GM12801 (cell line): ENCODE results near the gene GRID2.

Experiments
- TF ChIP-seq, protein P1 (sequence below): IDR thresholded peaks from one replicate; pipeline ENCODE4 v1.5.1; 2011; ENCODE audit warnings: control low read depth; ENCODE audit not compliant: insufficient read length; ENCODE audit errors: extremely low read depth

The GRID2 gene

DNA sequence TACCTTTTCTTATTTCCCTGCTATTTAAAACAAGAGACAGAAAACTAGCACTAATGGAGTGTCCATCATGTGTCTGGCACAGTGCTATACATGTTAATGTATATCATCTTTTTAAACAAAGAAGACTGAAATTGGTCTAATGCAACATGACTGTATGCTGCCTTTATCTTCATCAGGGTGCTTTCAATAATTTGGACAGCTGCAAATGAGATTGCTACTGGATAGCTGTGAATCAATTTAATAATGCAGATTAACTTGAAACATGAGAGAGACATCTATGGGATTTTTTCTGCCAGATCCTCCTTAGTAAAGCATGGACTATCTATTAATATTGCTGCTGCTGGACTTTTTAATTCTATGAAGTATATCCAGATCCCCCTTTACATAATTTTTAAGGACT lies 1269.5 kb downstream of the GRID2 start:
- TF ChIP-seq, protein P1, sequence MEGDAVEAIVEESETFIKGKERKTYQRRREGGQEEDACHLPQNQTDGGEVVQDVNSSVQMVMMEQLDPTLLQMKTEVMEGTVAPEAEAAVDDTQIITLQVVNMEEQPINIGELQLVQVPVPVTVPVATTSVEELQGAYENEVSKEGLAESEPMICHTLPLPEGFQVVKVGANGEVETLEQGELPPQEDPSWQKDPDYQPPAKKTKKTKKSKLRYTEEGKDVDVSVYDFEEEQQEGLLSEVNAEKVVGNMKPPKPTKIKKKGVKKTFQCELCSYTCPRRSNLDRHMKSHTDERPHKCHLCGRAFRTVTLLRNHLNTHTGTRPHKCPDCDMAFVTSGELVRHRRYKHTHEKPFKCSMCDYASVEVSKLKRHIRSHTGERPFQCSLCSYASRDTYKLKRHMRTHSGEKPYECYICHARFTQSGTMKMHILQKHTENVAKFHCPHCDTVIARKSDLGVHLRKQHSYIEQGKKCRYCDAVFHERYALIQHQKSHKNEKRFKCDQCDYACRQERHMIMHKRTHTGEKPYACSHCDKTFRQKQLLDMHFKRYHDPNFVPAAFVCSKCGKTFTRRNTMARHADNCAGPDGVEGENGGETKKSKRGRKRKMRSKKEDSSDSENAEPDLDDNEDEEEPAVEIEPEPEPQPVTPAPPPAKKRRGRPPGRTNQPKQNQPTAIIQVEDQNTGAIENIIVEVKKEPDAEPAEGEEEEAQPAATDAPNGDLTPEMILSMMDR: no peak

DNA sequence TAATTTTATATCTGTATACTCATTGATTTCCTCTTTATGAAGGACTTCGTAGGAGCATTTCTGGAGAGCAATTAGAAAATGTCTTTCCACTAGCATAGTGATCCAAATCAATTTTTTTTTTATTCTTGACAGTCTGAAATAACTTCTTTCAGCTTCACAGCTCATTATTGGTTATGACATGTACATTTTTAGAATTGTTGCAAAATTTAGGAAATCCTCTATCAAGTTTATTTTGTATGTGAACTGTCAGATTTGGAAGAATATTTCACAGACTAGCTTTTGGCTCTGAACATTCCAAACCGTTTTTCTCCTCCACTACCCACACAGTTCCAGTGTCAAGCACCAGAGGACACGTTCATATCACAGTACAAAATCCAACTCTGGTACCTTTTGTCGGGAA lies 1275.2 kb downstream of the GRID2 start:
- TF ChIP-seq, protein P1: no peak

DNA sequence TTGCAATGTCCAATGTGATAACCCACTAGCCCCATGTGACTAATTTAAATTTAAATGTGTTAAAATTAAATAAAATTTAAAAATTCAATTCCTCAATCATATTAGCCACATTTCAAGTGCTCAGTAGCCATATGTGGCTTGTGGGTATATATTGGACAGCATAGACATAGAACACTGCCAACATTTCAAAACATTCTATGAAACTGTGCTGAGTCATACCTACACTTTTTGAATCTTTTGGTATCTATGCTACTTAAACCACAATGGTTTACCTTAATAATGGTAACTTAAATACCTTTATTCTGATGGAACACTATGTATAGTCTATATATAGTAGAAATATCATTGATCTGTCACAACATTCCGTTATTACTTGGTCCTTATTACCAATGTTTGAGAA lies 1301.4 kb downstream of the GRID2 start:
- TF ChIP-seq, protein P1: no peak

DNA sequence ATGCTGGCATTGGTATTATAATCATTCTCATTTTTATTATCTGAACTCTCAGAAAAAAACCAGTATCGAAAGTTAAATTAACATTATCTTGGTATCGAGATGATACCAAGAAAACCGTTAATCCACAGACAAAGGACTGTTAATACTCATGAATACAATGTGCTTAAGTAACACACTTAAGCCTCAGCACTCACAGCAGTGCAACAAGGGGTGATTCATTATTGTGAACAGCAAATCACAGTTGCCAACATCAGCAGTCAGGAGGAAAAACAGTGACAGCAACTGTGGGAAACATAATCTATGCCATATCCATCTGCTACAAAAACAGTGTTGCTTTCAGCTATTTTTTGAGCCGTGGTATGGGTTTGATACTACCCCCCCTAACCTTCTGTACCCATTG lies 1313.8 kb downstream of the GRID2 start:
- TF ChIP-seq, protein P1: no peak

DNA sequence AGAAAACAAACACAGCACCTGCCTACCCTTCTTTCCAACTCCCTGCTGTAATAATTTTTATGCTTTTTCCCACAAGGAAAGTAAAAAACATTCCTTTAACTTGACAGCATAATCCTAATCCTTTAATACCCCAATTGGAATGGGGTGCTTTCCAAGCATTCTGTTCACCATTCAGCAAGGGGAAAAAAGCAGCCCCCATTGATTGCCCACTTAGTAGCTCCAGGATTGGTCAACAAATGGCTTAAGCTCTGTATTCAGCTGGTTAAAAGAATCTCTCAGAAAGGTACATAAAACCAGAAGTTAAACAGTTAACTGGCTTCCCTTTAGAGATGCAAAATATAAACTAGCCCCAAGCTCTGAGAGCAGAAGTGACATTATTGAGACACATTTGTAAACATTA lies 1330.0 kb downstream of the GRID2 start:
- TF ChIP-seq, protein P1: no peak

DNA sequence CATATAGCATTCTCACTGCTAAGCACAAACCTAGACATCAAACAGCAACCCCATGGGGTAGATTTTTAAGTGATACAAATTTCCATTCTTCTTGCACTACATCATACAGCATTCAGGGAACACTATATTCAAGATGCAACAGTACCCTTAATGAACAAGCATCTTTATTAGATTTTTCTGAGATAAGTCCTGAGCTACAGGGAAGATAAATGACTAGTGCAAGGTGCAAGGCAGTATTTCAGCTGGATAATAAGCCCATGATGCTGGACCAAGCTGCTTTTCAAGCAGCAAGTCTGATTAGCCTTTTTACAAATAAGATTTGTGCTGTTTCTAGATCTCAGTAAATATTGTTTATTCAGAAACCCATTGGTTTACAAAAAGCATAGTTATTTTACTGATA lies 1332.2 kb downstream of the GRID2 start:
- TF ChIP-seq, protein P1: no peak

DNA sequence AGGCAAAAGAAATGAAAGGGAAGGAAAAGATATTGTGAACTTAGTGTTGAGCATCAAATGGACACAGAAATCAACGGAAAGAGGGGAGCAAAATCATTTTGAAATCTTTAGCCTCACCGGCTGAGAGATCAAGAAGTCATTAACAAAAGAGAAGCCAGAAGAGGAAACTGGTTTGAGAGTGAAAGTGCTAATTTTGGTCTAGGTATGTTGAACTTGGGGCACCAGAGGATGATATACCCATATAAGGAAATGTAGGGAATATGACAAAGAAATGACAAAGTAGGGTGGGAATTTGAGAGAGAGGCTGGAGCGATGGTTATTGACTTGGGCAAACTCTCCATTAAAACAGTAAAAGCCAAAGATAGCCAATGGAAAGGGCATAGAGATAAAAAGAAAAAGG lies 1341.4 kb downstream of the GRID2 start:
- TF ChIP-seq, protein P1: no peak

DNA sequence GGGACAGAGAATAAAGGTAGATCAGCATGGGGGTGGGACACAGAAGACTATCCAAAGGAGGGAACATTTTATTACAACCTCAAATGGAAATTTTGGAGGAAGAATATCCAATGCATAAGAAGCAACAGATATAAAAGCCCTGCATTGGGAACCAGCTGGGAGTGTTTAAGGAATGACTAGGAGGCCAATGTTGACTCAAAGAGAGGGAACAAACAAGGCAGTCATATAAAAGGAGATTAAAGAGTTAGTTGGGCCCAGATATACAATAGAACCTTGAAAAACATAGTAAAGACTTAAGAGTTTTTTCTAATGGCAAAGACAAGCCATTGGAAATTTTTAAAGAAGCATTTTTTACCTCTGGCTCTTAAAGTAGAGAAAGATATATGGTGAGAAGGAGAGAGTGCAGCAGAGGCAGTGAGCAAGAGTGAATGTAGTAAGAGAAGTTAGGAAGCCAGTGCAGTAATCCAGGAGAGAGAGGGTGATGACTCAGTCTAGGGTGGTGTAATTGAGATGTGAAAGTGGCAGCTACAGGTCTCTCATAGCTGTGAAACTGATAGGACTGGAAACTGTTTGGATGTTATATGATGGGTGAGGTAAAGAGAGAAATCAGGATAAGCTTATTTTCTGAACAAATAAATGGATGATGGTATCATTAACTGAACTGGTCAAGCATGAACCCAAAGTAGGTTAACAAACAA lies 1342.6 kb downstream of the GRID2 start:
- TF ChIP-seq, protein P1: no peak
